HFFc6 (cell line): ENCODE measurements around the gene EIF4E3. TPM values are rescaled to one million over a fixed set of nuclear protein-coding genes. Genes with fewer than 3 reads are reported as not detected.

Experiments
- DNase-seq: peaks from one replicate; pipeline ENCODE4 v3.0.0-alpha.2; 2018
- H3K27ac Mint-ChIP-seq: 2 replicates; pipeline ENCODE4 v1.8.0; 2020; ENCODE audit warnings: mild to moderate bottlenecking, mixed read lengths
- H3K27me3 Mint-ChIP-seq: 2 replicates; pipeline ENCODE4 v1.8.0; 2021; ENCODE audit warnings: mild to moderate bottlenecking, moderate library complexity, mixed read lengths; ENCODE audit not compliant: insufficient read depth
- H3K36me3 Mint-ChIP-seq: 2 replicates; pipeline ENCODE4 v1.8.0; 2021; ENCODE audit warnings: low read depth, mixed read lengths
- H3K4me1 Mint-ChIP-seq: 2 replicates; pipeline ENCODE4 v1.8.0; 2020; ENCODE audit warnings: low read depth, mixed read lengths
- H3K4me3 Mint-ChIP-seq: 2 replicates; pipeline ENCODE4 v1.8.0; 2020; ENCODE audit warnings: mild to moderate bottlenecking, moderate library complexity, mixed read lengths
- H3K9me3 Mint-ChIP-seq: 2 replicates; pipeline ENCODE4 v1.8.0; 2020; ENCODE audit warnings: mild to moderate bottlenecking, mixed read lengths
- total RNA-seq, 6 experiments: library from RNA; stranded (reverse); fragmentation: NEBNext Ultra II Directional; extraction: Animal tissue kit (Norgen Biotek cat#: 25700); gene quantifications; 2 replicates in 1 of 6; 3 replicates in 5 of 6; pipeline ENCODE4 v1.2.3, GENCODE V29; 2021
- TF ChIP-seq, protein P1 (sequence below): fragments of 200-600 bp; sonication (generic); IDR thresholded peaks from 2 replicates; pipeline ENCODE4 v1.5.0; 2021; ENCODE audit warnings: antibody characterized with exemption, mild to moderate bottlenecking

The EIF4E3 gene
- total RNA-seq, 6 experiments from 2014 or later, result 0.65 to 1.1 (median 0.94) TPM

DNA sequence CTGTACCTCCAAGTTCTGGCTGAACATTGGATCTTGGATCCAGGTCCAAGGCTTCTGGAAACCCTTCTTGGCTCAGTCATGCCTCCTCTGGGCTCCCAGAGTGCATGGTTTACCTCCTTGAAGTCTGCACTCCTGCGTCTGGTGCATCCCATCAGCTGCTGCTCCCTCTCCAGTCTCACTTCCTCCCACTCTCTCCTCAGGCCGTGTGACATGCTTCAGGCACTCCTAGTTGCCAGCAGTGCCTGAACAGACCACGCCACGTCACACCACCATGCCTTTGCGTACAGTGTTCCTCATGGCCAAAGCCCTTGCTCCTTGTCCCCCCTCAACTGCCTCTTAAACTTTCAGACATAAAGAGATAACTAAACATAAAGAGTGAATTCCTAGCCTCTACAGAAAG is 34.2 kb upstream of the EIF4E3 start:
- Mint-ChIP-seq H3K36me3 (no peaks in the 10 kb centered on the region), H3K4me1 (no peaks in the 10 kb centered on the region), H3K27me3 (peaks cover 37% of the 10 kb centered on the region), H3K4me3 (no peak overlapping the region), H3K9me3 (no peaks in the 10 kb centered on the region), H3K27ac (no peak overlapping the region)
- TF ChIP-seq, protein P1, sequence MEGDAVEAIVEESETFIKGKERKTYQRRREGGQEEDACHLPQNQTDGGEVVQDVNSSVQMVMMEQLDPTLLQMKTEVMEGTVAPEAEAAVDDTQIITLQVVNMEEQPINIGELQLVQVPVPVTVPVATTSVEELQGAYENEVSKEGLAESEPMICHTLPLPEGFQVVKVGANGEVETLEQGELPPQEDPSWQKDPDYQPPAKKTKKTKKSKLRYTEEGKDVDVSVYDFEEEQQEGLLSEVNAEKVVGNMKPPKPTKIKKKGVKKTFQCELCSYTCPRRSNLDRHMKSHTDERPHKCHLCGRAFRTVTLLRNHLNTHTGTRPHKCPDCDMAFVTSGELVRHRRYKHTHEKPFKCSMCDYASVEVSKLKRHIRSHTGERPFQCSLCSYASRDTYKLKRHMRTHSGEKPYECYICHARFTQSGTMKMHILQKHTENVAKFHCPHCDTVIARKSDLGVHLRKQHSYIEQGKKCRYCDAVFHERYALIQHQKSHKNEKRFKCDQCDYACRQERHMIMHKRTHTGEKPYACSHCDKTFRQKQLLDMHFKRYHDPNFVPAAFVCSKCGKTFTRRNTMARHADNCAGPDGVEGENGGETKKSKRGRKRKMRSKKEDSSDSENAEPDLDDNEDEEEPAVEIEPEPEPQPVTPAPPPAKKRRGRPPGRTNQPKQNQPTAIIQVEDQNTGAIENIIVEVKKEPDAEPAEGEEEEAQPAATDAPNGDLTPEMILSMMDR, result no peak
- DNase-seq, result no peak

- TF ChIP-seq, protein P1, result no peak
- DNase-seq, result no peak
- H3K4me1 Mint-ChIP-seq, result no peaks in the 10 kb centered on the region
- no peak overlapping the region for H3K27ac Mint-ChIP-seq
- H3K27me3 Mint-ChIP-seq, result peaks cover 34% of the 10 kb centered on the region
- H3K9me3 Mint-ChIP-seq, result no peaks in the 10 kb centered on the region
- no peaks in the 10 kb centered on the region for H3K36me3 Mint-ChIP-seq
- no peak overlapping the region for H3K4me3 Mint-ChIP-seq
These were observed 32.9 kb upstream of the EIF4E3 start for GRCh38 chr3:71758091-71758490.

GRCh38 chr3:71754610-71755253 is 29.5 kb upstream of the EIF4E3 start:
- TF ChIP-seq, protein P1, result no peak
- H3K4me1 Mint-ChIP-seq, result no peaks in the 10 kb centered on the region

DNA sequence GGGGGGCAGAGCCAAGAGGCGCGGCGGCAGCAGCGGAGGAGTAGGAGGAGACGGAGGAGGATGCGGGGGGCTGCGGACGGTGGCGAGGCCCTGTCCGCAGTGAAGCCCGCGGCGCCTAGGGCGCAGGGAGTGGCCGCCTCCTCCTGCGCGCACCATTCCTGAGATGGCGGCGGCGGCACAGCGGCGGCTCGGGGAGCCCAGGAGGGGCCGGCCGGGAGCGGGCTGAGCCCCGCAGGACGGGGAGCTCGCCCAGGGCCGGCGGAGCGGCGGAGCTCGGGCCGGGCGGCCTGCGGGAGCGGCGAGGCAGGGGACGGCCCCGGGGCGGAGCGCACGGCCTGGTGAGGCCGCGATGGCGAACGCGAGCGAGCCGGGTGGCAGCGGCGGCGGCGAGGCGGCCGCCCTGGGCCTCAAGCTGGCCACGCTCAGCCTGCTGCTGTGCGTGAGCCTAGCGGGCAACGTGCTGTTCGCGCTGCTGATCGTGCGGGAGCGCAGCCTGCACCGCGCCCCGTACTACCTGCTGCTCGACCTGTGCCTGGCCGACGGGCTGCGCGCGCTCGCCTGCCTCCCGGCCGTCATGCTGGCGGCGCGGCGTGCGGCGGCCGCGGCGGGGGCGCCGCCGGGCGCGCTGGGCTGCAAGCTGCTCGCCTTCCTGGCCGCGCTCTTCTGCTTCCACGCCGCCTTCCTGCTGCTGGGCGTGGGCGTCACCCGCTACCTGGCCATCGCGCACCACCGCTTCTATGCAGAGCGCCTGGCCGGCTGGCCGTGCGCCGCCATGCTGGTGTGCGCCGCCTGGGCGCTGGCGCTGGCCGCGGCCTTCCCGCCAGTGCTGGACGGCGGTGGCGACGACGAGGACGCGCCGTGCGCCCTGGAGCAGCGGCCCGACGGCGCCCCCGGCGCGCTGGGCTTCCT is 28.8 kb upstream of the EIF4E3 start, which contains the start of gene GPR27:
GPR27 (plus strand) TSS at position 155 of the 909 bp plus-strand sequence; CDS start at position 350, 195 bp downstream.
- no peak for DNase-seq
- Mint-ChIP-seq H3K27me3 (peaks cover 31% of the 10 kb centered on the region), H3K9me3 (no peaks in the 10 kb centered on the region), H3K4me3 (no peak within 1 kb of the TSS), H3K27ac (no peak within 1 kb of the TSS), H3K36me3 (no peaks in the 10 kb centered on the region), H3K4me1 (no peaks in the 10 kb centered on the region)
- TF ChIP-seq, protein P1, result no peak

More at GRCh38 chr3:71754610-71755253, 29.5 kb upstream of the EIF4E3 start:
- H3K9me3 Mint-ChIP-seq, result no peaks in the 10 kb centered on the region
- peaks cover 35% of the 10 kb centered on the region for H3K27me3 Mint-ChIP-seq
- DNase-seq, result no peak
- H3K27ac Mint-ChIP-seq, result no peak overlapping the region
- no peak overlapping the region for H3K4me3 Mint-ChIP-seq
- H3K36me3 Mint-ChIP-seq, result no peaks in the 10 kb centered on the region

- Mint-ChIP-seq H3K36me3 (no peaks in the 10 kb centered on the region), H3K4me1 (no peaks in the 10 kb centered on the region), H3K27ac (no peak overlapping the region), H3K27me3 (peaks cover 36% of the 10 kb centered on the region), H3K9me3 (no peaks in the 10 kb centered on the region), H3K4me3 (no peak overlapping the region)
- TF ChIP-seq, protein P1, result no peak
- DNase-seq, result no peak
These were observed 27.9 kb upstream of the EIF4E3 start for GRCh38 chr3:71752831-71753700.
